Panc1 (cell line): Measurements from ENCODE around the gene ISYNA1.

Experiments
- CTCF ChIP-seq: fragments of 450-650 bp; IDR thresholded peaks from 2 replicates; pipeline ENCODE4 v1.5.1; 2017; ENCODE audit warnings: mild to moderate bottlenecking
- POLR2AphosphoS5 ChIP-seq: IDR thresholded peaks from 2 replicates; pipeline ENCODE4 v1.6.1; 2012; ENCODE audit warnings: mild to moderate bottlenecking, low read depth, low read length, moderate library complexity
- SIN3A ChIP-seq: IDR thresholded peaks from 2 replicates; pipeline ENCODE4 v1.6.1; 2012; ENCODE audit warnings: low read depth, mild to moderate bottlenecking, low read length, moderate library complexity, borderline replicate concordance; ENCODE audit not compliant: insufficient read depth
- TCF7L2 ChIP-seq: IDR thresholded peaks from 2 replicates; pipeline ENCODE4 v1.6.1; 2011; ENCODE audit warnings: mild to moderate bottlenecking, low read depth, low read length, inconsistent platforms
- TF ChIP-seq, protein P1 (sequence below), 2 experiments: IDR thresholded peaks; 2 replicates each; pipeline ENCODE4 v1.6.1; 2011 to 2012; ENCODE audit warnings: low read depth in 2 of 2, control low read depth in 1 of 2, low read length in 1 of 2, mild to moderate bottlenecking in 1 of 2, moderate library complexity in 1 of 2; ENCODE audit not compliant: insufficient read depth in 1 of 2

DNA sequence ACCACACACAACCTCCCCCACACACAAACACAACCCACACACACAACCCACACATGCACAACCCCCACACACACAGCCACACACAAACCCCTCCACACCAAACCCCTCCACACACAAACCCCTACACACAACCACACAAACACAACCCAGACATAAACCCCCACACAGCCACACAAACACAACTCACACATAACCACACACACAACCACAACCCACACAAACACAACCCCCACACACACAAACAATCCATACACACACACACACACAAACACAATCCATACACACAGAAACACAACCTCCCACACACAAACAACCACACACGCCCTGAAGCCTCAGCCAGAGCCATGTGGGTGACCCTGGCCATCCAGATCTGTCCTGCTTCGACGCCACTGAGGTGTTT is 30.0 kb upstream of the ISYNA1 start:
- TF ChIP-seq CTCF: no peak
- TF ChIP-seq POLR2AphosphoS5: no peak
- no peak for TF ChIP-seq TCF7L2
- TF ChIP-seq, protein P1, sequence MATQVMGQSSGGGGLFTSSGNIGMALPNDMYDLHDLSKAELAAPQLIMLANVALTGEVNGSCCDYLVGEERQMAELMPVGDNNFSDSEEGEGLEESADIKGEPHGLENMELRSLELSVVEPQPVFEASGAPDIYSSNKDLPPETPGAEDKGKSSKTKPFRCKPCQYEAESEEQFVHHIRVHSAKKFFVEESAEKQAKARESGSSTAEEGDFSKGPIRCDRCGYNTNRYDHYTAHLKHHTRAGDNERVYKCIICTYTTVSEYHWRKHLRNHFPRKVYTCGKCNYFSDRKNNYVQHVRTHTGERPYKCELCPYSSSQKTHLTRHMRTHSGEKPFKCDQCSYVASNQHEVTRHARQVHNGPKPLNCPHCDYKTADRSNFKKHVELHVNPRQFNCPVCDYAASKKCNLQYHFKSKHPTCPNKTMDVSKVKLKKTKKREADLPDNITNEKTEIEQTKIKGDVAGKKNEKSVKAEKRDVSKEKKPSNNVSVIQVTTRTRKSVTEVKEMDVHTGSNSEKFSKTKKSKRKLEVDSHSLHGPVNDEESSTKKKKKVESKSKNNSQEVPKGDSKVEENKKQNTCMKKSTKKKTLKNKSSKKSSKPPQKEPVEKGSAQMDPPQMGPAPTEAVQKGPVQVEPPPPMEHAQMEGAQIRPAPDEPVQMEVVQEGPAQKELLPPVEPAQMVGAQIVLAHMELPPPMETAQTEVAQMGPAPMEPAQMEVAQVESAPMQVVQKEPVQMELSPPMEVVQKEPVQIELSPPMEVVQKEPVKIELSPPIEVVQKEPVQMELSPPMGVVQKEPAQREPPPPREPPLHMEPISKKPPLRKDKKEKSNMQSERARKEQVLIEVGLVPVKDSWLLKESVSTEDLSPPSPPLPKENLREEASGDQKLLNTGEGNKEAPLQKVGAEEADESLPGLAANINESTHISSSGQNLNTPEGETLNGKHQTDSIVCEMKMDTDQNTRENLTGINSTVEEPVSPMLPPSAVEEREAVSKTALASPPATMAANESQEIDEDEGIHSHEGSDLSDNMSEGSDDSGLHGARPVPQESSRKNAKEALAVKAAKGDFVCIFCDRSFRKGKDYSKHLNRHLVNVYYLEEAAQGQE (IDR thresholded peaks at IDR 0.05; ENCODE audit: insufficient read depth in 1 of 2, low read depth in 2 of 2, low read length in 1 of 2): no peak
- no peak for TF ChIP-seq SIN3A
